Peyer's patch (tissue), 4 donors: ENCODE measurements around the gene CSNK2A2.

Source experiments
- CTCF ChIP-seq, 6 experiments: fragments of 450-650 bp in 4 of 6; fragments of 200-600 bp in 2 of 6; sonication (generic) in 1 of 6; IDR thresholded peaks; one replicate each; pipeline ENCODE4 v1.5.1; 2017 to 2019; ENCODE audit warnings: antibody characterized with exemption in 6 of 6, mild to moderate bottlenecking in 3 of 6, moderate library complexity in 1 of 6
- POLR2A ChIP-seq, 2 donors: fragments of 450-650 bp; IDR thresholded peaks; one replicate each; pipeline ENCODE4 v1.5.1; 2017; ENCODE audit warnings: antibody characterized with exemption in 2 of 2, mild to moderate bottlenecking in 2 of 2, moderate library complexity in 2 of 2

GRCh38 chr16:58121132-58121531 lies 76.8 kb downstream of the CSNK2A2 start:
- TF ChIP-seq CTCF (IDR thresholded peaks at IDR 0.05): no peak
- no peak for TF ChIP-seq POLR2A (IDR thresholded peaks at IDR 0.05)
